Stimulated activated CD4-positive, alpha-beta T cell treated with anti-CD3 and anti-CD28 coated beads, Interleukin-1b, Interleukin-23, amount 100 ng/mL, for 1 hour (primary cell): ENCODE data around the gene BEX4.
A peak's percentile ranks its signal among the peaks of the same experiment; 100 is the strongest.

ENCODE experiments used
- DNase-seq, 2 donors: peaks; one replicate each; pipeline ENCODE4 v3.0.0-alpha.2; 2020; ENCODE audit warnings: low read depth in 2 of 2

The BEX4 gene

DNA sequence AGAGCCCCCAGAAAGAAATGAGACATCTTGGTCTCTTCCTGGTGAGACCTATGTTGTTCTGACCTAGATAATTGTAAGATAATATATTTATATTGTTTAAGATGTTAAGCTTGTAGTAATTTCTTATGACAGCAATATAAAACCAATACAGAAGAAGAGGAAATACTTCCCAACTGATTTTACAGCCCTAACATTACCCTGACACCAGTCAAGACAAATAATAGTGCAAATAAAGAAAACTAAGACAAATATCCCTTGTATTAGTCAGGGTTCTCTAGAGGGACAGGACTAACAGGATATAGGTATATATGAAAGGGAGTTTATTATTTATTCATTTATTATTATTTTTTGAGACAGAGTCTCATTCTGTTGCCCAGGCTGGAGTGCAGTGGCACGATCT is 21.4 kb downstream of the BEX4 start:
- DNase-seq: no peak

GRCh38 chrX:103240155-103240554 is 25.2 kb downstream of the BEX4 start:
- no peak for DNase-seq

DNA sequence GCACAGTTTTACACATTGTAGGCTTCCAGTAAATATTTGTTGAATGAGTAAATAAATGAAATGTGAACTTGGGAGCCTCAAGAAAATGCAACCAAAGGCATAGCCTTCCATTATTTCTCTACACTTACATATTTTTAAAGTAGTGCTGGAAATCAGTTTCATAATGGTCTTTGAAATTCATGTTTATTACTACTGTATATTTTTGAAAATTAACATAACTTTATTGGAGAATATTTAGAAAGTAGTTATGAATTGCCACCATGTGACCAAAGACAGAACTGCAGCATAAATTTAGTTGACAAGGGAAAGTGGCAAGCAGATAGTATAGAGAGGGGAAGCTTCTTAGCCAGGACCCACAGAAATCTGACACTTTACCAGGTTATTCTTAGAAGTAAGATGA is 33.6 kb downstream of the BEX4 start:
- no peak for DNase-seq

DNA sequence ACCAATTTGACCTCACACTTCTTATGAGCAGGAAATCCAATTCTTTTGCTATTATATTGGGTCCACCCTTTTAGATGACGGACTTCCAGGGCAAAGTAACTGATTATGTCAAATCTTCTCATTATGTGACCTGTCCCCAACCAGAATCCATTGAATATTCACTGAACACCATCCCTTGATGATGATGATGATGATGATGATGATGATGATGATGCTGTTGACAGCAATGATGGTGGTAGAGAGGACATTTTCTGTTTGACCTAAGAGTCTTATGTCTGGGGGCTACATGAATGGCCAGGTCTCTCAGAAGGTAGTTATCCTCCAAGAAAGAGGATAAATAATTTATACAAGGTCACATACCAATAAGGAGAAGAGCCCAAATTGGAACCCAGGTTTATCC is 34.9 kb downstream of the BEX4 start:
- DNase-seq: no peak

GRCh38 chrX:103250977-103251376 is 36.1 kb downstream of the BEX4 start:
- DNase-seq: no peak

GRCh38 chrX:103253608-103254007 is 38.7 kb downstream of the BEX4 start:
- no peak for DNase-seq

GRCh38 chrX:103254171-103254824 is 39.4 kb downstream of the BEX4 start:
- DNase-seq: no peak

- DNase-seq: peak; percentile 7 to 16
Measured at GRCh38 chrX:103254921-103255493, 40.1 kb downstream of the BEX4 start, which contains the start of gene TCEAL8. Gene TCEAL8 (minus strand): TSS chrX:103255155. CDS start chrX:103253979, 1,176 bp downstream.

DNA sequence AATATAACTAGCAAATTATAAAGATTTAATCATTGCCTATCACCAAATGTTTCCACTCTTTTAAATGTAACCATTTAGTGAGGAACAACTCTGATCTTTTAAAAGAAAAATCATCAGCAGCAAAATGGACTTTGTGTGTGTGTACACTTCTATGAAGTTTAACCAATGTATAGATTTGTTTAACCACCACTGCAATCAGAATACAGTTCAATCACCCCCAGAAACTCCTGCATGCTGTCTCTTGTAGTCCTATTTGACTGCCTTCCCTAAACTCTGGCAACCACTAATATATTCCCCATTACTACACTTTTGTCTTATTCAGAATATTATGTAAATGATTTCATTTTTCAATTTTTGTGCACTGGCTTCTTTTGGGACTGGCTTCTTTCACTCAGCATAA is 41.7 kb downstream of the BEX4 start:
- no peak for DNase-seq

- DNase-seq: no peak
Measured at GRCh38 chrX:103258275-103258674, 43.4 kb downstream of the BEX4 start.
